Right ventricle myocardium superior (tissue), 1 donor: ENCODE measurements around the gene ARHGAP42. TPM values are rescaled to one million over a fixed set of nuclear protein-coding genes. Genes with fewer than 3 reads are reported as not detected.

ENCODE experiments used
- ATAC-seq: fragments of 200-7000 bp; cut with Tn5 transposase; one replicate; pipeline ENCODE4 v1.9.1; 2020; ENCODE audit warnings: mild to moderate bottlenecking; ENCODE audit not compliant: poor library complexity
- DNase-seq: peaks from one replicate; pipeline ENCODE4 v3.0.0-alpha.2; 2020
- intact Hi-C: fragments of 100-400 bp; cut with DNase I; formaldehyde crosslinking; loops from one replicate; pipeline ENCODE4 v1.11.2; 2022
- total RNA-seq: library from RNA; stranded (reverse); fragmentation: NEBNext Ultra II Directional; extraction: Animal tissue kit (Norgen Biotek cat#: 25700); gene quantifications from one replicate; pipeline ENCODE4 v1.2.1, GENCODE V29; 2021
- donor health status: DM: no; HTN: yes; CAD: no; lungs with severe emphysema.

Gene ARHGAP42
- total RNA-seq, 1 donor from 2014 or later: 7.2 TPM

DNA sequence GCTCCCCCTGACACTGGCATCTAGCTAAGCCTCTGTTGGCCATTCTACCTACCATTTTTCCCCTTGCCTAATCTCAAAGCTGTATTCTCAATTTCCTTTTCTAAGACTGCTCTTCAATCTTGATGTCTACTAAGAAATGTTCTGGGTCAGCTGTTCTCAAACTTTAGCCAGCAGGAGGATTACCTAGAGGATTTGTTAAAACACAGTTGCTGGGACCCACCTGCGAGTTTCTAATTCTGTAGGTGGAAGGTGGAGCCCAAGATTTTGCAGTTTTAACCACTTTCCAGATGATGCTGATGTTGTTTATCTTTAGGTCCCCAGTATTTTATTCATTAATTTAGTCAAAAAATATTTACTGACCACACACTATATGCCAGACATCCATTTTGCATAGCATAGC lies 9.3 kb upstream of the ARHGAP42 start:
- ATAC-seq: no peak
- intact Hi-C loops: no loop called here

DNA sequence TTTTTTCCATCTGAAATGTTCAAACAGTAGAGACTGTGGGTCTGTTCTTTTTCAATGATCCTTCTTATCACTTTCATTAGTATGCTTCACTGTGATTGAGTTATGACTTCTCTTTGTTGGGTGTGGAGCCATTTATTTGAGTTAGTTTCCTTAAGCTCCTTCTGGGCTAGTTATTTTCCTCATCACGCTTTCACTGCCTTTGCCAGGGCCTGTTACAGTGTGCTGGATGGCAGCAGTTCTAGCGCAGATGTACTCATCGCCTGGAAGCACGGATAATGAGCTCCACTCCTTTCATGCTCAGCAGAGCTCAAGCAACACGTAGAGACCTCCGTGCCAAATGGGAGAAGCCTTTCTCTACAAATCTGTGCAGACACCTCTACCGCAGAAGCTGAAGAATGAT lies 7.0 kb upstream of the ARHGAP42 start:
- ATAC-seq: no peak
- intact Hi-C loops: loop anchor here (5.0 to 10.0 kb wide), 2 partner anchors 95 to 247 kb away; no protein-coding TSS in a partner anchor
- DNase-seq: no peak

More for the DNA sequence above, 9.3 kb upstream of the ARHGAP42 start:
- DNase-seq: no peak

DNA sequence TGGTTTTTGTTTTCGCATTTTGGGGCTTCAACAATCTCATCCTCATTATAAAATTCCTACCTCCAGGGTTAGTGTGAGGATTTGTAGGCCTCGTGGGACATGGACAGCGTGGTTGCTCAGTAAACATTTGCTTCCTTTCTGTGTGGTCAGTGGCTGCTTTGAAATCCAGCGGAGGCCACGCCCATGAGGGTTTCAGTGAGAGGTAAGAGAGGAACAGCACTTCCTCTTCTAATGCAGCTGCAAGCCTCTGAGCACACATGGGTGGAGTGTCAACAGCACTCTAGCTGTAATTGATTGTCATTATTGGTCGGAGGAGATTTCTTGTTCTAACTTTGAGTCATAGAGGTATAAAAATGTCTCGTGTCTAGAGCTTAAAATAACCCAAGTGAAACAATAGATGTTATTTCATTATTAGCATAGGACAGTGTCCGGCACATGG lies 6.0 kb upstream of the ARHGAP42 start:
- peak; percentile 79 for DNase-seq
- ATAC-seq: peak; percentile 72
- intact Hi-C loops: loop anchor here (5.0 to 10.0 kb wide), 2 partner anchors 96 to 246 kb away; no protein-coding TSS in a partner anchor

DNA sequence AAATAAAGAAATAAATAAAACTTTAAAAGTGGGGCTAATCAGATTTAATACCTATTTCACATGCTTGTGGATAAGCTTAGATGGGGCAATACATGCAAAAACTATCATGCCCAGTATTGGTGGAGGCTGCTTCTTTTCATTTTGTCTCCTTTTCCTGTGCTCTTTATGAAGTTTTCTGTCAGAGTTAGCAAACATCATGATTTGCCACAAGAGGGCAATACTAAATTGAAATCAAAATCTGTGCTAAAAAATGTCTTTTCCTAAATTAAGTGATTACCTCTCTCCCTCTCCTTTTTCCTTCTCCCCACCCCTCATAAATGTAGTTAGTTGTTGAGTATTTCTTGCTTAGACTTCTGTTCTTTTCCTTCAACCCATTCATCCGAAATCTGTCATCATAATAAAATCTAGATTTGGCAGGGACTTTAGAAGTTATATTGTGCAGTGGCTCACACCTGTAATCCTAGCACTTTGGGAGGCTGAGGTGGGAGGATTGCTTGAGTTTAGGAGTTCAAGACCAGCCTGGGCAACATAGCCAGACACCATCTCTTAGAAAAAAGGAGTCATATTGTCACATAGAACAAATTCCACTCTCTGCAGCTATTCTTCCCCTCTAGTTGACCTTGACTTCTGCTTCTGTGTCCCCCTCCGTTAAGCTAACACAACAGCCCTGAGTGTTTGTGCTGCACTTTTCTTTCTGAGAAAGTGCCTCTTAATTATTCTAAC lies 4.7 kb upstream of the ARHGAP42 start:
- intact Hi-C loops: loop anchor here (2.0 to 10.0 kb wide), 3 partner anchors 98 to 245 kb away; no protein-coding TSS in a partner anchor
- DNase-seq (no peak), ATAC-seq (no peak)

DNA sequence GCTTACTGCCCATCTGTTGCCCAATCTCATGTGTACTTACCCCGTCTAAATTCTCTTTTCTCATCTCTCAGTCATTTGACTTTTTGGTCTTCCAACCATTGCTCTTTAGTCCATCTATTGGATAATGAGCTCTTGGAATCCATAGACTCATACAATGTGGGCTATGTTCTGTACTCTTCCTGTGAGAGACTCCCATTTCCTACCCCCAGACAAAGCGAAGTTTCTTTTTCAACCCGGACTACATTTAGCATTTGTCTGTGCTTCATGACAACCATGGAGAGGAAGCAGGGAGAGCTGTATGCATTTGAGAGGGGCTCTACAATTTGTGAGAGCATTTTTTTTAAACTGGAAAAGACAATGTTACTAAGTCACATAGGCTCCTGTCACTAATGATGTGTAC lies 4.0 kb upstream of the ARHGAP42 start:
- ATAC-seq: no peak
- no peak for DNase-seq
- intact Hi-C loops: loop anchor here (2.0 to 10.0 kb wide), 3 partner anchors 98 to 244 kb away; no protein-coding TSS in a partner anchor

DNA sequence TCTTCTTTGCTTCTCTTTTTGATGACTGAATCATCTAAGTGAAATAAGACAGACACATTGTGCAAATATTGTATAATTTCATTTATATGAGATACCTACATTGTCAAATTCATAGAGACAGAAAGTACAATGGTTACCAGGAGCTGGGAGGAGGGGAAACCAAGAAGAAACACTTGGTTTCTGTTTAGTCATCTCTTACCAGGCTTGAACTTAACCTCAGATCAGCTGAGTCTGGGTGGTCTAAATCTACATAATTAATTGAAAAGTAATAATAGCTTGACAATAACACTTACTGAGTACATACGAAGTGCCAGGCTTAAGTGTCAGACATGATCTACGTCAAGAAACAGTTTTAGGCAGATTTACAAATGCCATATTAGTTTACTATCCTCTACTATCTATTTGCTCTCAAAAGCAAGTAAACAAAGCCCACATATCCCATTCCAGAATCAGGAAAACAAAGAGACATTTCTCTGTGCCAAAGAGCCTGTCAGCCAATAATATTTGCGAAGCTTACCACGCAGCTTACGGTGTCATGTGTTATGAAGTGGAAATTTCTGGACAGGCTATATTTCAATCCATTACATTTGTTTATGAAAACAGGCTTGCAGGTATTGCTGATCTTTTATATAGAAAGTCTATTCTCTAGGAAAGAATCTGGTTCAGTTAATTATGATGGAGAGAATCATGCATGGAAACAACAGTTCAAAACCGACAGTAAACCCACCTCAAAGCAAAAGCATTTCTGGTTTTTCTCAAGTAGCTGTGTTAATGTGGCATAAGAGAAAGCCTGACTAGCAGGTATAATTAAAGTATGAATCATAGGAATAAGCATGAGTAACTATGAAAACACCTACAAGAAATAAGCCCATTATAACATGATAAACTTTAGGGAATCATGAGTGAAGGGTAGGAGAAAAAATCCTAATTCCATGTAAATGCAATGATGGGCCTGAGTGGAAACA lies 2.7 kb upstream of the ARHGAP42 start:
- no peak for DNase-seq
- intact Hi-C loops: loop anchor here (5.0 to 10.0 kb wide), 2 partner anchors 100 to 243 kb away; no protein-coding TSS in a partner anchor
- no peak for ATAC-seq

DNA sequence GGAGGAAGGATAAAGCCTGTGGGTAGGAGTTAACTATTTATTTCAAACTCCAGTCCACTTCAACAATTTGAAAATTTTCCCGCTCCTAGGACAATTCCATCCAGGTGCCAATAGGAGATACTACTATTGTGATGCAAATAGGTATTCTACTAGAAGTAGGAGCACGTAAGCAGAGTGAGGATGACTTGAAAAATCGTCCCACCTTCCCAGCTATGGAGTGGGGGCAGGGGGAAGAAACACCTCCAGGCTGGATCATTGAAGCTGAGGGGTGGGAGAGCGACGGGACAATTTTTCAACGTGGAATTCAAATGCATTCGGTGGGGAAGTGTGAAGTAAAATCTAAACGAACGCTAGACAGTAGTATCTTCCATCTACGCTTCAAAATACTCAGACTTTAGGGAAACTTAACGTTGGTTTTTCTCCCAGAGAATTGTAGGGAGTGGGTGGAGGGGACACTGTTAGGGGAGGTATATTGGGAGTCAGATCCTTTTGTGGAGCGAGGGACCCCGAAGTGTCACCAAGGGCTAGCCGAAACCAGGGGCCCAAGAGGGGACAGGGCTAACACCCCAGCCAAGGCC lies 523 bp upstream of the ARHGAP42 start:
- intact Hi-C loops: loop anchor here (10.0 kb wide), 1 partner anchor 102 kb away; no protein-coding TSS in a partner anchor
- ATAC-seq: no peak
- DNase-seq: no peak

DNA sequence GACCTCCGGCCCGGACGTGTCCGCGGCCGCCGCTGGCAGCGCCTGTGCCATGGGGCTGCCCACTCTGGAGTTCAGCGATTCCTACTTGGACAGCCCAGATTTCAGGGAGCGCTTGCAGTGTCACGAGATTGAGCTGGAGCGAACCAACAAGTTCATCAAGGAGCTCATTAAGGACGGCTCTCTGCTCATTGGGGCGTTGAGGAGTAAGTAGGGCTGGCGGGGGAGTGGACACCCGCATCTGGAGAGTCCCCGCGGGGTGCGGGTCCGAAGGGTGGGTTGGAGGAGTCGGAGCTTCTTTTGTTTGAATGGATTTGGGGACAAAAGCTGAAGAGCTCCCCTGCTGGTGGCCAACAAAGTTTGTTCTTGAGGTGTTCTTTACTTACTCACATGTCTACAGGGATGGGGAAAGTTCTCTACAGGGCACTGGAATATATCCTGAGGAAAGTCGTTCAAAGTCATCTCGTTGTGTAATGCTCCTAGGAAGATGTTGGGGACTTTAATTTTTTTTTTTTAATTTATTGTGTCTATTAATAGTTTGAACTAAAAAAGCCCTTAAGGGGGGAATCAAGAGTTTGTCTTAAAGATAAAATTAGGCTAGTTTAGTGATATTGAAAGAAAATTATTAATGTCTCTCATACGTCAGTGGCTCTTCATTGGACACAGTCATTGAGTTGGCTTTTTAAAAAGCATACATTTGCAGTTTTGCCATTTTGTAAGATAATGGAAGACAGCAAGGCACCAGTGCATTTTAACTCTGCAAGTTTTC lies 725 bp downstream of the ARHGAP42 start:
- intact Hi-C loops: loop anchor here (10.0 kb wide), 1 partner anchor 103 kb away; no protein-coding TSS in a partner anchor
- peak; percentile 75 for ATAC-seq

DNA sequence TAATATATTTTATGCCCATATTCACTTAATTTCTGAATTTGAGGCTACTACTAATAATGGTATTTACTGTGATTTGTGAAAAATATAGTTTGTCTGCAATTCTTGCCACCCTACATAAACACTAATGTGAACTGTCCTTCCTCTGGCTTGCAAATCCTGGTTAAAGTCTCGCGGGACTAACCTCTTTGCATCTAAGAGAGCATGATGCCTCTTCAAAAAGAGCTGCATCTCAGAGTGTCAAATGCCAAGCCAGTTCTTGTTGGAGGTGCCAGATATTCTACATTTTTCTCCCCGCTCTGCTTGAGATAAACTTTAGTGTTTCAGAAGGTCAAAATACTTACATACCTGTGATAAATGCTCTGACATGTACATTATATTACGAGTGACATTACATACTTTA lies 2.1 kb downstream of the ARHGAP42 start:
- intact Hi-C loops: loop anchor here (10.0 kb wide), 1 partner anchor 104 kb away; no protein-coding TSS in a partner anchor
- DNase-seq (no peak), ATAC-seq (no peak)

More for the DNA sequence above, 725 bp downstream of the ARHGAP42 start:
- peak; percentile 55 for DNase-seq

DNA sequence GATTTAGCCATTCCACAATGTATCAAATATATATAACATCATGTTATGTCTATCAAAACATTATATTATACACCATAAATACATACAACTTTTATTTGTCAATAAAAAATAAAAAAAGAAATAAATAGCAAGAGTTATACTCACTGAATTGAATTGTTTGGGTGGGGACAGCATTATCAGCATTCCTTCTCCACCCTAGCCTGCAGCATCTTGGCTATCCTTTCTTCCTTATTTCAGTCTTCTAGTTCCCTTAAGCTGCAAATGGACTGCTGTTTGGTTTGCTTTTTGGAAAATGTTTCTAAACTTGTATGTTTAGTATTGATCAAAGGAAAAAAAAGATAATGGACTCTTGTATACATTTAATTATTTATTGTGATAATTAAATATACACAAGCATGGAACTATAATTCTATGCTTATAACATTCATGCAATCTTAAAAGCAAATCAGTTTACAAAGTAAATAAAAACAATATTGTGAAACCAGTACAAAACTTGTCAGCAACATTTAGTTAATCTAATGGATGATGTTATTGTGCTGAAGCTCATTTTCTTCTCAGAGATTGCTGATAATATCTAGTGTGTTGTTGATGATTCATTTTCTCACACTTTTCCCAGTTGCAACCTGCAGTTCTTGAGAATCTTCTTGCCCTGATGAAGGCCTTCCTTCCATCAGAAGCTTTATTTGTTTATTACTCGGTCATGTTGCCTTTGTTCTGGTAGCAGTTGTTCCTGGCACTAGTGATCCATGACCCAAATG lies 5.0 kb downstream of the ARHGAP42 start:
- ATAC-seq (no peak), DNase-seq (no peak)
- intact Hi-C loops: no loop called here

DNA sequence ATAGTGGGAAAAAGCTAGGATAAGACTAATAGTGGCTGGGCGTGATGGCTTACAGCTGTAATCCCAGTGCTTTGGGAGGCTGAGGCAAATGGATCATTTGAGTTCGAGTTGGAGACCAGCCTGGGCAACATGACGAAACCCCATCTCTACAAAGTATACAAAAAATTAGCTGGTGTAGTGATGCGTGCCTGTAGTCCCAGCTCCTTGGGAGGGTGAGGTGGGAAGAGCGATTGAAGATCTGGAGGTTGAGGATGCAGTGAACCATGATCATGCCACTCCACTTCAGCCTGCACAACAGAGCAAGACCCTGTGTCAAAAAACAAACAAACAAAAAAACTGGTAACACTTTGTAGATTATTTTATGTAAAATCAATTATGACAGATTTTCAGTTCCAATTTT lies 8.8 kb downstream of the ARHGAP42 start:
- DNase-seq (no peak), ATAC-seq (no peak)
- intact Hi-C loops: no loop called here

DNA sequence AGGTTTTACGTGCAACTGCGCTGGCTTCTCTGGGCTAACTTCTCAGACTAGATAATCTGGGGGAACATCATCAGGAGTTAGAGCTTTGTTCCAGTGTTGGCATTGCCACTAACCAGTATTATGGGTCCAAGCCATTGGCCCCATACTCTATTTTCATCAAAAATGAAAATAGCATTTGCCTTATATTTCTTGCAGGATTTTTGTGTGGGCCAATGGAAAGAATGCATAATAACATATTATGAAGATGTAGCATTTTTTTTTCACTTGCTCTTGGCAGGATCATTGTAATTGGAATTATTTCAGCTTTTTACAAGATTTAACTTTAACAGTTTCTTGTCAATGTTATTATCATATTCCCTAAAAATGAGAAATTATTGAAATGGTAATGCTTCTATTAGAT lies 16.1 kb downstream of the ARHGAP42 start:
- no peak for DNase-seq
- intact Hi-C loops: no loop called here

DNA sequence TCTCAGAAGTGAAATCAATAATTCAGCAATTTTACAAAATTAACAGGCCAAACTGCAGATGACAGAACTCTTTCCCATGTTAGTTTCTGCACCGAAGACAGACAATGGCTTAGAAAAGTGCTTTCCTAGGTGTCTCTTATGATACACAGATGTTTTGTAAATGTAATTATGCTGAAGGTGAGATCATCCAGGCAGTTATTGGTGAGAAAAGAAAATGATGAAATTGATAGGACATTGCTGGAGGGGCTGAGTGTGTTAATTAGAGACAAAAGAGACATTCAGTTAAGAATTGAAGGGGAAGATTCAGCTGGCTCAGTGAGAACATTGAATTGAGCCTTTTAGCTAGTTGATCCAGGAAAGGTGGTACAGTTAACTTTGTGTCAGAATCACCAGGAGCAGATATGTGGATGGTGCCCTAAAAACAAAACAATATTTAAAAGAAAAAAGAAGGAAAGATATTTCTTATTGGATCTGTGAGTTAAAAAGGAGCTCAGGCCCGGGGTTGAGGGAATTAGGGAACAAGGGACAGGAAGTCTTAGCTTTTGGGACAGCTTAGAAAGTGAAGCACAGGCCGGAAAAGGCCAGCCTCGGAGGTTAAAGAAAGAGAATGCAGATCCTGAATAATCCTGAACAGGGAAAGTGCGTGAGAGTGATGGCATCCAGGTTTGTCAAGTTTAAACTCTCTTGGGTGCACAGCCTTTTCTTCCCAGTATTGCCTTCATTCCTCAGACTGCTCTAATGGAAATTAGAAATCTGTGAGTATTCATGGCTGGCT lies 16.9 kb downstream of the ARHGAP42 start:
- ATAC-seq: no peak
- intact Hi-C loops: no loop called here
- no peak for DNase-seq

More for the DNA sequence above, 16.1 kb downstream of the ARHGAP42 start:
- no peak for ATAC-seq

DNA sequence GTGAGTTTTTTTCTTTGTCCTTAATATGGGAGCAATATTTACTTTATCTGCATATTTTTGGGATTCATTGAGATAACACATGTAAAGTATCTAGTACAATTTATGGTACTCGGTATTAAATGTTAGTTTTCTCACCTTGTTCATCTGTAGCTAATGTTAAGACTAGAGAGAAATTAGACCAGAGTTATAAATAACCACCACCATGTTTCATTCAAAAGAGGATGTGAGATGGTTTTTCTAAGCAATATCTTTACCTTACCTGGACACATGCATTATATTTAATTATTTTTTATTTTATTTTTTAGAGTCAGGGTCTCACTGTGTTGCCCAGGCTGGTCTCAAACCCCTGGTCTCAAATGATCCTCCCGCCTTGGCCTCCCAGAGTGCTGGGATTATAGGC lies 18.4 kb downstream of the ARHGAP42 start:
- DNase-seq (no peak), ATAC-seq (no peak)
- intact Hi-C loops: no loop called here

DNA sequence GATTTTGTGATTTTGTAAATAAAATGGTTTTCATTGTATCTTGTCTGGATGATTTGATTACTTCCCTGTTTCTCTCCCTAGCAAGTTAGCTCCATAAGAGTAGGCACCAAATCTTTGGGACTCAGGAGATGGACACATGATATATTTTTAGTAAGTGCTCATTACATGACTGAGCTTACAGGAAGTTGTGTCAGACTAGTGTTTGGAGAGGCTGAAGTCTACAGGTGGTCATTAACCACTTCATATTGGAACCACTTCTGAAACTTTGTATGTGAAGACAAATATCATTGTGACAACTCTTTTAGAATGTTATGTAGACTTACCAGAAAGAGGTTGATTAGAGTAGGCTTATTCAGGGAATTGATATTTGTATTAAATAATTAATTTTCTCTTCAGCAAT lies 19.1 kb downstream of the ARHGAP42 start:
- ATAC-seq: no peak

DNA sequence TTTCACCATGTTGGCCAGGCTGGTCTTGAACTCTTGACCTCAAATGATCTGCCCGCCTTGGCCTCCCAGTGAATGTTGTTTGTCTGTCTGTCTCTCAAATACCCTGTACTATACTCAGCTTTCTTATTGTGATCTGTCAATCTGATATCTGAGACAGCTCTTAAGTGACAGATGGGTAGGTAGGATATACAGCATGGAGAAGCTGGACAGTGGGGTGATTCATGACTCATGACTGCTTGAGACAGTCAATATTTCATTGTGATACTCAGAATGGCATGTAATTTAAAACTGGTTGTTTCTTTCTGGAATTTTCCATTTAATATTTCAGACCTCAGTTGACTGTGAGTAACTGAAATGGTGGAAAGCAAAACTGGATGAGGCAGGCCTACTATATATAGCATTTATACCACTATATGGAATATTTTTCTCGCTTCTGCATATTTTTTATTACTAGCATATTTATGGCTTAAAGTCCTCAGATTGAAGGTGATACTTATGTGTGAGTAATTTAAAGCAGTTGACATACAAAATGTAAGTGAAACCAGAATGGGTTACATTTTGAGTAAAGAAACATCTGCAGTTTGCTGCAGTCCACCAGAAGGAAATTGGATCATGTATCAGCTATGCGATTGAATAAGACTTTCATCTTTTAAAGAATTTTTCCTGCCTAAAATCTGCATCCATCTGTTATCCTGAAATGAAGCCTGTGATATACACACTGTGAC lies 22.3 kb downstream of the ARHGAP42 start:
- DNase-seq (no peak), ATAC-seq (no peak)
- intact Hi-C loops: no loop called here

More for the DNA sequence above, 19.1 kb downstream of the ARHGAP42 start:
- intact Hi-C loops: no loop called here
- no peak for DNase-seq
